Prostate gland (tissue), 2 donors: ENCODE results near the gene CLEC16A.
"Not testable (repeated sequence)": the region's sequence is repeated elsewhere in the genome, so short reads cannot be mapped to it uniquely, and the experiment has no call there.

ENCODE experiments used
- CTCF ChIP-seq, 4 experiments: fragments of 200-600 bp in 2 of 4; fragments of 450-650 bp in 2 of 4; sonication (generic) in 2 of 4; IDR thresholded peaks; 1 replicate in 3 of 4; 2 replicates in 1 of 4; pipeline ENCODE4 v1.5.1; 2016 to 2019; ENCODE audit warnings: antibody characterized with exemption in 4 of 4, mild to moderate bottlenecking in 2 of 4, moderate library complexity in 2 of 4
- POLR2AphosphoS5 ChIP-seq: sonication (generic); formaldehyde crosslinking; IDR thresholded peaks from one replicate; pipeline ENCODE4 v1.6.1; 2017; ENCODE audit warnings: antibody characterized with exemption

GRCh38 chr16:10929097-10929496 is 15.3 kb upstream of the CLEC16A start:
- not testable (repeated sequence) for TF ChIP-seq CTCF (IDR thresholded peaks at IDR 0.05); POLR2AphosphoS5
